ENCODE results near the gene SLC10A7. TPM values are rescaled to one million over a fixed set of nuclear protein-coding genes. Genes with fewer than 3 reads are reported as not detected.
"Not testable (repeated sequence)": the region's sequence is repeated elsewhere in the genome, so short reads cannot be mapped to it uniquely, and the experiment has no call there.

SLC10A7 gene
- total RNA-seq, 1 donor from 2014 or later: 14.7 TPM

DNA sequence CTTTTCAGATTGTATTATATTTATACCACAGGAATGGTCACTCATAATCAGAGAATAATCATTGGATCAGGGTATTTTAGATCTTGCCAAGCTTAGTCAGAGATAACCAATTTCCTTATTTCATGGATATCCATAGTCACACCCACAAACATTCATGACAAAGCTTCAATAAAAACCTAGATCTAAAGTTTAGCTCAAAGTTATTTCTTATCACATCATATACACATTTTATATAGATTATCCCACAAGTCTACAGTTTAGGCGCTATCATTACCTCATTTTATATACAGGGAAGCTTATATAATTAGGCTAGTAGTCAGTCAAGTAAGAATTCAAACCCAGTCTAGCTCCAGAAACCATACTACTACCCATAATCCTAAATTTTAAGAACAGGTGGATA lies 82.3 kb downstream of the SLC10A7 start:
- DNase-seq: no peak

DNA sequence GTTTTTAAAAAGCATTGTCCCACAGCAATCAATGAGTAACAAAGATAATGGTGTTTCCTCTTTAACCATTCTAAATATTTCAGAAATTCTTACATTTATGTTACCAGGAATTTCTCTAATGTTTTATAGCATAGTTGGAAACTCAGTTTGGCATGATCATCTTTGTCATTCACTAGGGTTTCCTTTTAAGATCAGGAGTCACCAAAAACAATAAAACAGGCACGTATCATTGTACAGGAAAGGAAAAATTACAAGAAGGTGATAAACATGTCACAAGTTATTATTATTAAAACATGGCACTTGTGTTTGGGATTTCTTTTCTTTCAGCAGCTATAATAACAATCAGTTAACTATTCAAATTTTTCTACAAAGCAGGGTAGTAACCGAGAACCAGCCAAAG lies 84.0 kb downstream of the SLC10A7 start:
- no peak for DNase-seq

DNA sequence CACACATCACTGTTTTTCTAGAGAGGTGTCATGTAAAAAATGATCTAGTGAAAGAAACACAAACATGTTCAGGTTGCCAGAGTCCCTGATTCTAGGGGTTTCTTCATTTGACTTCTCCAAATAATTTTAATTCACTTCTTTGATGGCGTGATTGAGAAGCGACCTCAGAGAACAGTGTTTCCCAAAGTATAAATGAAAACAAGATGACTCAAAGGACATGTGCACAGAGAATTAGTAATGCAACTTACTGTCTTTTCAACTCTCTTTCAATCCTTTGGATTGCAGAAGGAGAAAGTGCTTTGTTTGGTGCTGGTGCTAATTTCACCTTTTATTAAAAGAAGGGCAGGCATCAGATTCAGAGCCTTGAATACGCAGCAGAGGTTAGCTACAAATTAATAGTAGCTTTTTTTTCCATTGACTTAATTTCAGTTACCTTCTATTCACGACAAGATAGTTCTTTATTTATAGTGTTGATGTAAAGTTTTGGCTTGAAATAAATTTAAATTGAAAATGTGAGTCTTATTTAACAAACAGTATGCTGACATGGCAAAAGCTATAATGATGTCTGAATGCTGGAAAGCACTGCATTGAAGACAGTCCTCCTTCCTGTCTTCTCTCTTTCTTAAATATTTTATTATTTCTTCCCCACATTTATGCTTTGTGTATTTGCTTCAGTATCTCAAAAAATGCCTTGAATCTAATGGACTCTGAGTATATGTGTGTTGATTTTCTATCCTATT lies 85.1 kb downstream of the SLC10A7 start:
- DNase-seq: no peak

DNA sequence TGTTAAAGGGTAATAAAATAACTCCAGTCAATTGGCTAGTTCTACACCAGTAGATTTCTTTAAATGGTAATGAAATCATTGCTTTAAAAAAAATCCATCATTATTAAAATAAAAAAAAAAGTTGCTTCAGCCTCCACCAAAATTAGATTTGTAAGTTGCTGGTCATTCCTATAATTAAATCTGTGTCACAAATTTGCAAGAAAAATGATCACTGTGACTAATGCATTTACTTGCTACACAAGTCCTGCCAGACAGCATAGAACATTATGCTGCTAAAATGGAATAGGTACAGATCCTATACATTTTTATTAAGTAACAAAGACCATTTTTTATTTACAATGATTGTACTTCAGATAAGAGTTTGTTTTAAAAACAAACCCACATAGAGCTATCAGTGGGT lies 85.8 kb downstream of the SLC10A7 start:
- DNase-seq: peak; percentile 3

DNA sequence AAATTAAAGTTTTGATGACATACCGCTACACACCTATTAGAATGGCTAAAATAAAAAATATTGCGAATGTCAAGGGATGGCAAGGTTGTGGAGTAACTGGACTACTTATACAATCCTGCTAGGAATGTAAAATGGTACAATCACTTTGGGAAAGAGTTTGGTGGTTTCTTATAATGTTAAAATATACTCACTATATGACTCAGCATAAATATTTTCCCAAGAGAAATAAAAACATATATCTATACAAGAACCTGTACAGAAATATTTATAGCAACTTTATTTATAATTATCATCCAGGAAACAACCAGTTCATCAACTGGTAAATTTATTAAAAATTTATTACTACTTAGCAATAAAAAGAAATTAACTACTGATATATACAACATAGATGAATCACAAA lies 89.7 kb downstream of the SLC10A7 start:
- DNase-seq: no peak

DNA sequence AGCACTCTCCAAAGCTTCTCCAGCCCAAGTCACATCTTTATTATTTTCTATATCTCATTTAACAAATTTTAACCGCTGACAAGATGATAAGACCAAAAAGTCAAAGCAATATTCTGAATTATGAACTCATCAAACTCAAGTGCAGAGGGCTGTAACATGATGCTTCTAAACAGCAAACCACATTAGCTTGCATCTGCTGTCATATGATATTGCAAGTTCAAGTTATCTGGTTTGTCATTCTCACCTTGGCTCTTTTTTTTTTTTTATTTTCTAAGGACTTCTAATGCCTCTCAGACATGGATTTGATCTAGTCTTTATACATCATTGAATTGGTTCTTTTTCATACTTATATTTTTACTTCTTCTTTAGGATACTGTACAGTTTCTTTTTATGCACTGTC lies 93.4 kb downstream of the SLC10A7 start:
- no peak for DNase-seq

DNA sequence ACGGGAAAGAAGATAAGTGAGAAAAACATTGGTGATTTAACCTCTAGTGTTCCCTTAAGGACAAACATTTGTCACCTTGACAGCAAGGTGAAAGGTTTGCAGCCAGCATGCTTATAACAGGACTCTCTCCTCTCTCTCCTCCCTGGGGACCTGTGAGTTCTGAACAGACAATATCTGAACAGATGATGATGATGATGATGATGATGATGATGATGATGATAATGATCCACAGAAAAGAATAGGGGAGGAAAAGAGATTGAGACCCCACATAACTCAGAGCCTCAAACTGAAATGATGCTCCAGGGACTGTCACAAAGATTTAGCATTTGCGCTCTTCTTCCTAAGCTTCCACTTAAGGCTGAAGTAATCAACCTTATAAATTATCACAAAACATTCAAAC lies 103.9 kb downstream of the SLC10A7 start:
- DNase-seq: no peak

DNA sequence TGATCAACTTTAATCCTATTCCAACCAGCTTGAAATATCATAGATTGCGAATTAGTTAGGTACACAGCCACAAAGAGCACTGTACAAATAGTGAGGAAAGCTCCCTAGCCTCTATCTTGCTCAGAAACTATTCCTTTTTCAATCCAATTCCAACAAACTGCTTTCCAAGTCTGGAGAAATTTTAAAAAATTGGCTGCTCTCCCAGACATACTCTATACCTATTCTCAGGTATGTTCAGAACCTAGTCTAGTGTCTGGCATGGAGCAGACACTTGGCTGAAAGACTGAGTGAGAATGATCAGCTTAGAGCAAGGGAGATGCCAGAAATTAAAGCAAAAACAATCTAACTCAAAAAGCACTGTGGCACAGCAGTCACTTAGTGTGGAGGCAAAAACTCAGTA lies 105.9 kb downstream of the SLC10A7 start:
- no peak for DNase-seq

DNA sequence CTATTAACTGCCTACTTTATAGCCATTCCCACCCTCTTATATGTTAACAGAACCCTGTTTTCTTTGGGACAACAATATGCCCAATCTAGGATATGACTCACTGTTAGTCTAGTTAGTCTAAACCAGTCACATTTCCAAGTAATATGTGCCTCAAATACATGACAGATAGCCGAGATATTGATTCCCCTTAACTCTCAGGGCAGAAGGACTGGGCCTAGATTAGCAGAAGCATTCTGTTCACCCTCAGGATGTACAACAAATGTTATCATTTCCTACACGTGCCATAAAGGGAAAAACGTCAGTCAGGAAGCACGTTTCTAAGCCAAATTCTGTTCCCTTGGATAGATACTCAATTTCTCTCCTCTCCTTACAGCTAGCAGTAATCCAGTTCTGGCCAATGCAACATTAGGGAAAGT lies 114.1 kb downstream of the SLC10A7 start:
- DNase-seq: no peak

DNA sequence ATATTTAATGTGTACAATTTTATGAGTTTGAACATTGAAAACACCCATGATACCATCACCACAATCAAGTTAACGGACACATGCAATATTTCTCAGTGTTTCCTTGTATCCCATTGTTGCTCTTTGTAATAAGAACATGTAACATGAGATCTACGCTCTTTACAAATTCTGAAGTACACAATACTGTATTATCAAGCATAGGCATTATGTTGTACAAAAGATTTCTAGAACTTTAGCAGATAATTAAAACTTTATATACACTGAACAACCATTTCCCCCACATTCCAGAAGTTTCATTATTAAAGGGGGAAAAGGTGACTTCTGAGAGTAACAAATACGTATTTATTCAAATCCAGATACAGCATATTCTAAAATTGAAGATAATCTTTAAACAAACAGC lies 114.5 kb downstream of the SLC10A7 start:
- DNase-seq: no peak

DNA sequence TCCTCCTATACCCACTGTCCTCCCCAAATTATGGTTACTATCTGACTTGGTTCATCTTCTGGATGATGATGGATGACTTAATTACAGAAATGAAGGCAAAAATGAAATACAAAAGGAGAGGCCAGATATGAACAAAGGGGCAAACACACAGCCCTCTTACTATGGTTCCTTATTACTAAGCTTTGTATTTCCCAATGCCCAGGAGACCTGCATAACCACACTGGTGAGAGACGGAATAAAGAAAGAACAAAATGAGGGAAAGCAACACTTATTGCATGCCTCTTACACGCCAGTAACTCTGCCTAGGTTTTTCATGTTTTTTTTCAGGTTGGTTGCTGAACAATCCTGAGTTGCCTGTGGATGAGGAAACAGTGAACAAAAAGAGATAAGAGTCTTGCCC lies 120.5 kb downstream of the SLC10A7 start:
- no peak for DNase-seq

DNA sequence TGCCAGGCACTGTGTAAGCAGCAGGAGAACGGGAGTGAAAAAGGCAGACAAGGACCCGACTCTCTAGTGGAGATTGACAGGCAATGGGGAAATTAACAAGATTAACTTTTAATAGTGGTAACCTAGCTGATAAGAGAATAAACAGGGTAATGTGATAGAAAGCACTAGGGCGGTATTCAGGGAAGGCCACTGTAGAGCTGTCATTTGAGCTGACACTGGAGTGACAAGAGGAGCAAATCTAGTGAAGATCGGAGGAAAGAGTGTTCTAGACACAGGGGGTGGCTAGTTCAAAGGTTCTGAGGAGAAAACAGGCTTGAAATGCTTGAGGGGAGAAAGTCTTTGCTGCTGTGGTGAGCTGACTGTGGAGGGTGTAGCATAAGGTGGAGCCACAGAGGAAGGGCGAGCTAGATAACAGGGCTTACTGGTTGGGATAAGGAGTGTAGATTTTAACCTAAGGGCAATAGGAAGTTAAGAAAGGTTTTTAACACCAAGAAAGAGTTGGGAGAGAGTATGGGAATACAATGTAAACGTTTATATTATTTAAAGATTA lies 122.8 kb downstream of the SLC10A7 start:
- DNase-seq: no peak

DNA sequence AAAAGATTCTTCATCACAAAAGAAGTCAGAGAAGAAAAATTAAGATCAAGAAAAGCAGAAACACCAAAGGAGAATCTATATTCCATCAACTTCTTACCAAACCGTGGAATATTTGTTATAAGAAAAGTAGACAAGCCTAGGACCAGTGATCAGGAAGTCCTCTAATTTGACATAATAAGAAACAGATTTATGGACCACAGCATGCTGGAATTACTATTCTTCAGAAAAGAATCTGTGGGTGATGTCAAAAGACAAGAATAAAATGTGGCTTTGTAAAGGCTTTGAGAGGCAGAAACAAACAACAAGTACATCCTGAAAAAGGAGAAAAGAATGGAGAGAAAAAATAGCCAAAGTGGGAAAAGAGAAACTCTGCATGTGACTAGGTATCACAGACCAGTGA lies 123.3 kb downstream of the SLC10A7 start:
- DNase-seq: peak; percentile 2

DNA sequence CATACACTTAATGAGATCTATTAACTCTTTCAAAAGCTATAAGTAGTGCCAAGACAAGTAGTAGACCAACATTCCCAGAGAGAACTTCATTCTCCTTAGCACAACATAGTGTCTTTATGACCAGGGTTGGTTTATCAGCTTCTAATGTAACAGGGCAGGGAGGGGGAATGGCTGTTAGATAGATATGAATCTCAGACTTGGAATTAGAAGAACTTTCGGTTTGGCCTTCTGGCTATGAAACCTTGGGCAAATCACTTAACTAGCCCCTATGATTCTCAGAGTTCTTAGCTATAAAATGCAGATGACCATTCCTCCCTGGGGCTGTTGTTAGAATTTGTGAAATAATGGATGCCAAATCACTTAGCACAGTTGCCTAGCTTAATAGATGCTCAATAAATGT lies 132.2 kb downstream of the SLC10A7 start:
- DNase-seq: no peak

DNA sequence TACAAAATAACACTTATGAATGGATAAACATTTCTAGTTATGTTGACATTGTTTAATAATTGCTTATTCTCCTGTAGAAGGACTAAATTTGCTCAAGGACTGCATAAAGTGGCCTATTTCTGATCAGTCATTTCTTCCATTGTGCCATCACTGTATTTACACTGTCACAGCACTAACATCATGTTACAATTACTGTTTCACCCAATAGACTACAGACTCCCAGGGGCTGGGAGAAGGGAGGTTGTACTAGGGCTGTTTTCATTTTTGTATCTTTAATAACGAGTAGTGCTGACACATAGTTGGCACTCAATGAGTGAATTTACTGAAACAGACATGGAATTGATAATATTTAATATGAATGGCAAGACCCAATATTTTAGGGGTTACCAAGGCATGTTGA lies 139.5 kb downstream of the SLC10A7 start:
- DNase-seq: no peak

DNA sequence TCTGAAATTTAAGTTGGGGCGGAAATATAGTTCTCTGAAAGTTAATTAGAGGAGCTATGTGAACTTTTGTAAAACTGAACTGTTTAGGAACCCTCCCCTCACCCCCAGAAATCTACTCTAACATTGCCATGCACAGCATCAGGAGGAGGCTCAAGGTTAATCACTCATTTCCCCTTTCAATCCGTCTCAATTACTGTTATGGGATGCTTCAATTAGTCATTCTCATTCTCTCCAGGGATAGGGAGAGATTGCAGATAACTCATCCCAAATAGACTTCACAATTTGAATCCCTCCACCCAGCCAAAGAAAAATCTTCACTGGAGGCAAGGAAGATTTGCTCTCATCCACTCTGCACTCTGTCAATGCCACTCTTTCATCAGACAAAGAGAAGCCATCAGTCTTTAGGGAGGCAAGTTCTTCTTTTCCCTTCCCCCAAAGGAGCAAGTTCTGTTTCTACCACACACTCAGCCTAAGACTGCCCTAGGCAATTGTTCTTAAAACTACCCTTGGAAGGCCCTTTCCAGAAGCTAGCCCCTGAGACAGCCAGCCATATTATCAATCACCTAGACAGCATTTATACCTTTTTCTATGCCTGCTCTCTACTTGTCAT lies 140.4 kb downstream of the SLC10A7 start:
- DNase-seq: no peak

DNA sequence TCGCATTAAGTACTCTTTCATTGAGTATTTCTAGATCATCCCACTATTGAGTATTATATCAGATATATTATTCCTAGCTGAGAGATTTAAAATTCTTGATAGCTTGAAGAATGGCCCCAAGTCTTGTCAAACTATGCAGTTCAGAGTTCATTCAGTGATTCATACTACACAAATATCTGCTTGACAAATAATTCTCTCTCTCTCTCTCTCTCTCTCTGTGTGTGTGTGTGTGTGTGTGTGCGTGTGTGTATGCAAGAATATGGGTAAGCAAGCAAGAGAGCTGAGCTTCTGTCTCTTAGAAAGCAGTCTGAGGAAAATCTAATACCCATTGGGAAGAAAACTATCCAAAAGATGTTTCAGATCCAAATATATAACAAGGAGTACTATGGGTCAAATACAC lies 142.0 kb downstream of the SLC10A7 start:
- DNase-seq: no peak

DNA sequence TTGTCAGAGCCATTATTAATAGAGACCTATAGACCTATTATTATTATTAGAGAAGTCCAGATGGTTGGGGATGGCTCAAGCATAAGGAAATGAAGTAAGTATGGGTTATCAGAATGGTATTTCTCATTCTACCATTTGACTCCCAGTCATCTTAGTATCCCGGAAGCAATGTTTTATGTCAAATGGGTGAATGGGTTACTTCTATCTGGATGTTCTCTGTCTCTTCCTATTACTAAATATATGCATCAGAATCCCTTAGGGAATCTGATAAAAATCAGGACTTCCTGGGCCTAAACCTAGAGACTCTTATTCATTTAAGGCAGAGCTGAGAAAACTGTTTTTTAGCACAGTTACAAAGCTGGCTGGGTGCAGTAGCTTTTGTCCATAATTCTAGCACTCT lies 149.9 kb downstream of the SLC10A7 start:
- DNase-seq: no peak

DNA sequence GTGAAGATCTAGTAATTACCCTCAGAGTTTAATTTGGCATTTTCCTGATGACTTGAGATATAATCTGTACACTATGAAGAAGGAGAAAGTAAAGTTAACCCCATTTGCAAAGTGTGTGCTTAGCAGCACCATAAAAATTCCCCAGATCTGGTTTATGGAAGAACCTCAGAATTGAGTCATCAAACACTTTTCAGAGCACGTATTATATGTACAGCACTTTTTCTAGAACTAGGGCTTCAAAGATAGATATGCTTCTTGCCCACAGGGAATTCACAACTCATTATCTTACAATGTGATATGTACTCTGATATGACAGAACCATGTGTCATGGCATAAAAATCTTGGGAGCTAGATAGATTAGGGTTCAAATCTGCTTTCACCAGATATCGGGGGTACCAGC lies 150.9 kb downstream of the SLC10A7 start:
- no peak for DNase-seq

DNA sequence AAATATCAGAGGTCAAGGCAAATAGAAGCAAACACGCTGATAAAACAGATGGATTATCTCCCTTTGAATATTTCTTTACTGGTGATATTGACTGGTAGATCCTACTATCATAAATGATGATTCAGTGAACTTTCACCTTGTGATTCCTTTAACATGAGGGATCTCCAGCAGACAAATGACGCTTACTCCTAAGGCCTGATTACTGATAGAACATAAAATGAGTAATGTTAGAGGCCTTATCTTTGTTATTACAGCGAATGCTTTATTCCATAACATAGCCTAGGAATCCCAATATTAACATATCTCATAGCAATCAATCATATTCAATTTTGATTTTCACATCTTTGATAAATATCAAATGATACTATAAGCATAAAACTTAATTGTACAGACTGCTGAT lies 152.3 kb downstream of the SLC10A7 start:
- no peak for DNase-seq

DNA sequence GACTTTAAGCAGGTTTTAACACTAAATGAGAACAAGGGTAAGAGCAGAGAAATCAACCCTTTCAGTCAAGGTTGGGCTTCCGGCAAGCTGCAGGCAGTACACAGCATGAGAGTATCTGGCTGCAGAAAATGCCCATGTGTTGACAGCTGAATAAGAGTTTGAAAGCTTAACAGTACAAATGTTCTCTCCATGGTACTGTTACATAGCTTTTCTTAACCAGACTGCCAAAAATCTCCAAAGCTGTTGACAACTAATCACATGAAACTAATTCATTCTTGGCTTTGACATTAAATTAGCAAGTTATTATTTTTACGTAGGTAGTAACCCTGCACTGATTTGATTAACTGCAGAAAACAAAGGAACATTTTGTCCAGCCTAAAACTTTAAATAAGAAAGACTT lies 153.5 kb downstream of the SLC10A7 start:
- DNase-seq: peak; percentile 27

DNA sequence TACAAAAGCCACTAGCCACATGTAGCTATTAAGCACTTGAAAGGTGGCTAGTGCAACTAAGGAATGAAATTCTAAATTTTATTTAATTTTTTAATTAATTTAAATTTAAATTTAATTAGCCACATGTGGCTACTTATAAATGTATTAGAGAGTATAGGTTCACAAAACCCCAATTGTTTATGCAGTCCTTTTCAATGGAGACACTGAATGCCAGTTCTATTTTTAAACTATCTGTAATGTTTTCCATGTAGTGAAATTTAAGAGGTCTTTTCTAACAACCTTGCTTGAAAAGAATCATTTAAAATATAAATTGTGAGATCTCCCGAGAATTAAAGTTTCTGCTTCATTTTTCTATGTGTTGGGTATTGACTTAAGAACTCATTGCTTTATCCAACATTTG lies 154.4 kb downstream of the SLC10A7 start:
- DNase-seq: no peak

DNA sequence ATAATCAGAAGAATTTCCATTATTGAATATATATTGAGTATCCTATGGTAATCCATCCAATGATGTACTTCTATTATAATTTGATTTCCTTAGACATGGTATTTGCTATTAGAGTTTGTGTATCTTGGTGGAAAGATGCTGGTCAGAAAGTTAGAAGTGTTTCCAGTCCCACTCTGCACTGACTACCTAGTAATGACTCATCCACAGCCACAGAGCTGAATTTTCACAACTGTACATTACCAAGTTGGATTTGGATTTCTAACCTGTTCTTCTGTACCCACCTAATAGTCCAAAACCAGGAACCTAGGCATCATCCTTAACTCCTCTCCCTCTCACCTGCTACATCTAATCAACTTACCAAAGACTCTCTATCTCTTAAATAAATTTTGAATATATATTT lies 162.0 kb downstream of the SLC10A7 start:
- DNase-seq: no peak

DNA sequence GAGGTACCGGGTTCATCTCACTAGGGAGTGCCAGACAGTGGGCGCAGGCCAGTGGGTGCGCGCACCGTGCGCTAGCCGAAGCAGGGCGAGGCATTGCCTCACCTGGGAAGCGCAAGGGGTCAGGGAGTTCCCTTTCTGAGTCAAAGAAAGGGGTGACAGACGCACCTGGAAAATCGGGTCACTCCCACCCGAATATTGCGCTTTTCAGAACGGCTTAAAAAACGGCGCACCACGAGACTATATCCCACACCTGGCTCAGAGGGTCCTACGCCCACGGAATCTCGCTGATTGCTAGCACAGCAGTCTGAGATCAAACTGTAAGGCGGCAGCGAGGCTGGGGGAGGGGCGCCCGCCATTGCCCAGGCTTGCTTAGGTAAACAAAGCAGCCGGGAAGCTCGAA lies 171.6 kb downstream of the SLC10A7 start:
- not testable (repeated sequence) for DNase-seq
